ENCODE measurements around the gene PDE10A.

GRCh38 chr6:165599121-165599520, 63.9 kb downstream of the PDE10A start:
- TF ChIP-seq CTCF (CRISPR knock-in tag; IDR thresholded peaks at IDR 0.05) (no peak), CEBPG (CRISPR knock-in tag; IDR thresholded peaks at IDR 0.05) (no peak), SRY (CRISPR knock-in tag; IDR thresholded peaks at IDR 0.05) (no peak), ZNF274 (CRISPR knock-in tag; IDR thresholded peaks at IDR 0.05) (no peak), U2AF1 (optimal IDR thresholded peaks at IDR 0.05; ENCODE audit: low read depth, low read length) (no peak), RXRA (CRISPR knock-in tag; IDR thresholded peaks at IDR 0.05) (no peak)

All from HepG2 (cell line).